Panc1 (cell line): ENCODE measurements around the gene NAT9. TPM values are rescaled to one million over a fixed set of nuclear protein-coding genes. Genes with fewer than 3 reads are reported as not detected.

Experiments used
- ATAC-seq: fragments of 200-7000 bp; cut with Tn5 transposase; 2 replicates; pipeline ENCODE4 v1.9.1; 2020; ENCODE audit warnings: mild to moderate bottlenecking, moderate library complexity
- BruUV-seq: library from RNA; stranded (reverse); fragments of 400-500 nt; replicated peaks from 2 replicates; lab custom pipeline; 2021; lab: Mats Ljungman, UMichigan
- CTCF ChIA-PET: fragments of 300-600 bp; sonication (Branson Sonifier 250); formaldehyde crosslinking; loops from one replicate; lab custom pipeline; 2022; ENCODE audit warnings: antibody characterized with exemption; lab: Charles Lee
- POLR2A ChIA-PET: fragments of 300-600 bp; sonication (Branson Sonifier 250); formaldehyde crosslinking; loops from one replicate; lab custom pipeline; 2022; ENCODE audit warnings: antibody characterized with exemption; lab: Charles Lee
- DNase-seq: peaks from one replicate; pipeline ENCODE4 v3.0.0-alpha.2; 2010; ENCODE audit warnings: low read depth, low spot score
- H3K27ac ChIP-seq: 2 replicates; pipeline ENCODE4 v1.5.1; 2011; ENCODE audit warnings: mild to moderate bottlenecking, low read length, inconsistent platforms
- H3K27me3 ChIP-seq: fragments of 200-500 bp; sonication (Bioruptor generic); 2 replicates; pipeline ENCODE4 v1.6.0; 2014; ENCODE audit warnings: low read length, inconsistent platforms; ENCODE audit not compliant: control insufficient read depth, insufficient read depth
- H3K36me3 ChIP-seq: fragments of 200-500 bp; sonication (Bioruptor generic); 2 replicates; pipeline ENCODE4 v1.5.1; 2014; ENCODE audit warnings: inconsistent platforms, mild to moderate bottlenecking, low read length, moderate library complexity; ENCODE audit not compliant: control insufficient read depth, insufficient read depth
- H3K4me1 ChIP-seq: 2 replicates; pipeline ENCODE4 v1.5.1; 2011; ENCODE audit warnings: inconsistent platforms, mild to moderate bottlenecking, low read length, moderate library complexity; ENCODE audit not compliant: control insufficient read depth, insufficient read depth
- H3K4me3 ChIP-seq, 2 experiments: 2 replicates each; pipeline ENCODE4 v1.5.1; 2011 to 2012; ENCODE audit warnings: low read depth in 2 of 2, low read length in 2 of 2, mild to moderate bottlenecking in 2 of 2, inconsistent platforms in 1 of 2, moderate library complexity in 1 of 2
- H3K9me3 ChIP-seq: fragments of 200-500 bp; sonication (Bioruptor generic); 2 replicates; pipeline ENCODE4 v1.5.1; 2014; ENCODE audit warnings: low read depth, mild to moderate bottlenecking, inconsistent platforms, low read length, moderate library complexity; ENCODE audit not compliant: control insufficient read depth, insufficient read depth
- CTCF ChIP-seq: fragments of 450-650 bp; IDR thresholded peaks from 2 replicates; pipeline ENCODE4 v1.5.1; 2017; ENCODE audit warnings: mild to moderate bottlenecking
- POLR2AphosphoS5 ChIP-seq: IDR thresholded peaks from 2 replicates; pipeline ENCODE4 v1.6.1; 2012; ENCODE audit warnings: mild to moderate bottlenecking, low read depth, low read length, moderate library complexity
- SIN3A ChIP-seq: IDR thresholded peaks from 2 replicates; pipeline ENCODE4 v1.6.1; 2012; ENCODE audit warnings: low read depth, mild to moderate bottlenecking, low read length, moderate library complexity, borderline replicate concordance; ENCODE audit not compliant: insufficient read depth
- TCF7L2 ChIP-seq: IDR thresholded peaks from 2 replicates; pipeline ENCODE4 v1.6.1; 2011; ENCODE audit warnings: mild to moderate bottlenecking, low read depth, low read length, inconsistent platforms
- in situ Hi-C: cut with HindIII; loops from 2 replicates; pipeline ENCODE4 v1.10.0; 2016; ENCODE audit warnings: low sequenced_read_pairs, low pct_unique_long_range_greater_than_20kb
- intact Hi-C: fragments of 100-400 bp; cut with micrococcal nuclease; formaldehyde crosslinking; loops from one replicate; pipeline ENCODE4 v1.10.0; 2022; ENCODE audit not compliant: unreplicated experiment
- total RNA-seq: library from RNA; stranded (reverse); gene quantifications from one replicate; pipeline ENCODE4 v1.2.1, GENCODE V29; 2021; ENCODE audit not compliant: unreplicated experiment
- TF ChIP-seq, protein P1 (sequence below), 2 experiments: IDR thresholded peaks; 2 replicates each; pipeline ENCODE4 v1.6.1; 2011 to 2012; ENCODE audit warnings: low read depth in 2 of 2, control low read depth in 1 of 2, low read length in 1 of 2, mild to moderate bottlenecking in 1 of 2, moderate library complexity in 1 of 2; ENCODE audit not compliant: insufficient read depth in 1 of 2

NAT9 gene
- total RNA-seq, 1 experiment from 2014 or later = 90.1 TPM

DNA sequence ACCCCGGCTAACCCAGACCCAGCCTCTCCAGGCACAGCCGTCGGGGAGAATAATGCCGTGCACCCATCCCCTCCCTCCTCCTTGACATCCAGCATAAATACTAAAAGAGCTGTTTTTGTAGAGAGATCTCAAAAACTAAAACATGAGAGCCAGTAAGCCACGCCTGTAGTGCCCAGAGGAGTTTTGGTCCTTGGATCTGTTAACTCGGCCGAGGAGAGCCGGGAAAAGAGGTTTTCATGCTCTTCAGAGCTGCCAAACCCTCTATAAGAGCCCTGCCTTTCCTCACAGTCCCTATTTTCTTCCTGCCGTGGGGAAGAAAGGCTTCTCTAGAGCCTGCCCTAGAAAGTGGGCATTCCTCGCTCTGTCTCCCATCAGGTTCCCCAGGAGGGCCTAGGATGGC lies 30.2 kb upstream of the NAT9 start:
- POLR2A ChIA-PET = no interaction called here
- no peaks in the 10 kb centered on the region for H3K9me3 ChIP-seq
- TF ChIP-seq, protein P1, sequence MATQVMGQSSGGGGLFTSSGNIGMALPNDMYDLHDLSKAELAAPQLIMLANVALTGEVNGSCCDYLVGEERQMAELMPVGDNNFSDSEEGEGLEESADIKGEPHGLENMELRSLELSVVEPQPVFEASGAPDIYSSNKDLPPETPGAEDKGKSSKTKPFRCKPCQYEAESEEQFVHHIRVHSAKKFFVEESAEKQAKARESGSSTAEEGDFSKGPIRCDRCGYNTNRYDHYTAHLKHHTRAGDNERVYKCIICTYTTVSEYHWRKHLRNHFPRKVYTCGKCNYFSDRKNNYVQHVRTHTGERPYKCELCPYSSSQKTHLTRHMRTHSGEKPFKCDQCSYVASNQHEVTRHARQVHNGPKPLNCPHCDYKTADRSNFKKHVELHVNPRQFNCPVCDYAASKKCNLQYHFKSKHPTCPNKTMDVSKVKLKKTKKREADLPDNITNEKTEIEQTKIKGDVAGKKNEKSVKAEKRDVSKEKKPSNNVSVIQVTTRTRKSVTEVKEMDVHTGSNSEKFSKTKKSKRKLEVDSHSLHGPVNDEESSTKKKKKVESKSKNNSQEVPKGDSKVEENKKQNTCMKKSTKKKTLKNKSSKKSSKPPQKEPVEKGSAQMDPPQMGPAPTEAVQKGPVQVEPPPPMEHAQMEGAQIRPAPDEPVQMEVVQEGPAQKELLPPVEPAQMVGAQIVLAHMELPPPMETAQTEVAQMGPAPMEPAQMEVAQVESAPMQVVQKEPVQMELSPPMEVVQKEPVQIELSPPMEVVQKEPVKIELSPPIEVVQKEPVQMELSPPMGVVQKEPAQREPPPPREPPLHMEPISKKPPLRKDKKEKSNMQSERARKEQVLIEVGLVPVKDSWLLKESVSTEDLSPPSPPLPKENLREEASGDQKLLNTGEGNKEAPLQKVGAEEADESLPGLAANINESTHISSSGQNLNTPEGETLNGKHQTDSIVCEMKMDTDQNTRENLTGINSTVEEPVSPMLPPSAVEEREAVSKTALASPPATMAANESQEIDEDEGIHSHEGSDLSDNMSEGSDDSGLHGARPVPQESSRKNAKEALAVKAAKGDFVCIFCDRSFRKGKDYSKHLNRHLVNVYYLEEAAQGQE (IDR thresholded peaks at IDR 0.05; ENCODE audit: insufficient read depth in 1 of 2, low read depth in 2 of 2, low read length in 1 of 2) = no peak
- TF ChIP-seq CTCF (no peak), SIN3A (no peak), POLR2AphosphoS5 (no peak), TCF7L2 (no peak)
- H3K27me3 ChIP-seq = no peaks in the 10 kb centered on the region
- no peak for ATAC-seq
- in situ Hi-C loops = no loop called here
- H3K36me3 ChIP-seq = no peaks in the 10 kb centered on the region
- no peak overlapping the region for H3K4me3 ChIP-seq
- BruUV-seq = no TSS peak
- no peaks in the 10 kb centered on the region; the same call in 1 of the 2 replicates for H3K4me1 ChIP-seq
- DNase-seq = no peak
- H3K27ac ChIP-seq = no peak overlapping the region
- intact Hi-C loops = no loop called here
- CTCF ChIA-PET = no interaction called here

DNA sequence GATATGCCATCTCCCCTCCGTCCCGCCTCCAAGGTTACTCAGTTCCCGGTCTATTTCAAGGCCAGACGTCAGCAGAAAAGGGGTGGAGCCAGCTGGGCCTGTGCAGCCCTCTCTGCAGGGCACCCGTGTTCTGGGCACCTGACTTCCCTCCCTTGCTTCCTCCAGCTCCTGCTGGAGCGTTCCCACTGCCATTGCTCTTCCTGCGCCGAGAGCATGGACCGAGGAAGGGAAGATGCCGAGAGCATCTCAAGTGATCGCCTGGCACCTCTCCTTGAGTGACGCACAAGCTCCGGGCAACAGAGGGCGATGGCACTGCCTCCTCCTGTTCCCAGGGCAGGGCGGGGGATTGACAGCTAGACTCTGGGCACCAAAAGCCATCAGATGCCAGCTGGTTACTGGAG lies 29.4 kb upstream of the NAT9 start:
- ChIA-PET CTCF (interaction anchor here (1.0 kb wide), 1 partner anchor 57 kb away, joined by 4 read pairs; no protein-coding TSS in a partner anchor), POLR2A (interaction anchor here (0.6 kb wide), 1 partner anchor 15 kb away, joined by 3 read pairs; no protein-coding TSS in a partner anchor)
- no peak for ATAC-seq
- Histone ChIP-seq H3K27ac (no peak overlapping the region), H3K36me3 (no peaks in the 10 kb centered on the region), H3K4me3 (no peak overlapping the region), H3K27me3 (no peaks in the 10 kb centered on the region), H3K9me3 (no peaks in the 10 kb centered on the region), H3K4me1 (no peaks in the 10 kb centered on the region; the same call in 1 of the 2 replicates)
- no peak for TF ChIP-seq POLR2AphosphoS5
- TF ChIP-seq, protein P1 (IDR thresholded peaks at IDR 0.05; ENCODE audit: insufficient read depth in 1 of 2, low read depth in 2 of 2, low read length in 1 of 2) = no peak
- no peak for TF ChIP-seq CTCF
- no peak for TF ChIP-seq TCF7L2
- no peak for TF ChIP-seq SIN3A
- in situ Hi-C loops = no loop called here
- no TSS peak for BruUV-seq
- no peak for DNase-seq
- intact Hi-C loops = no loop called here
